ENCODE results near the gene LBHD2. TPM values are rescaled to one million over a fixed set of nuclear protein-coding genes. Genes with fewer than 3 reads are reported as not detected.

Gene LBHD2
- total RNA-seq, 1 experiment from 2014 or later: not detected

DNA sequence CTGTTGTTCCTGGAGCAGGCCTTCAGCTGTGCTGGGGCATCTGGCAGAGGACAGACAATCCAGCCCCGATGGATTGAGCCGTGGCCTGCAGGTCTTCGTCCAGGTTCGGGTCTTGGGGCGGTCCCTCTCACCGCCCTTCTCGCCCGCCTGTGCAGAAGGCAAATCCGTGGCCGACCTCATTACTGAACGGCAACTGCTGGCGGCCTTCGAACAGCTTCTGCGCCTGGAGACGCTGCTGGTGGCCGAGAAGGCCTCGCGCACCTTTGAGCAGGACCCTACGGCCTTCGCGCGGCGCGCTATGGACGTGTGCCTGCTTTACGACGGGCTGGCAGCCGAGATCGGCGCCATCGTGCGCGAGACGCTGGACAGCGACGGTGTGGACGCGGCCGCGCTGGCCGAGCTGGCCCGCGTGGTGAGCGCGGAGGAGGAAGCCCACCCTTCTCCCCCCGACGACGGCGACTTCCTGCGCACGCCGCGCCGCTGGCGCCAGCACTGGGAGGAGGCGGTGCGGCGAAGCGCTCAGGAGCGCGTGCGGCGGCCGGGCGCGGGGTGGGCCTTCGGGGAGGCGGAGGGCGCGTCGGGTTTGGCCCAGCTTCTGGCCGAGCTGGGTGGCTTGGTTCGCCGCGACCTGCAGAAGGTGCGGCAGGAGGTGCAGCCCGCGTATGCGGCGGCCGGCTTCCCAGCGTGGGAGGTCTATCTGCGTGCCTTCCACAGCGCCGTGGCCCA, 18.1 kb downstream of the LBHD2 start:
- Histone ChIP-seq H3K9me3 (ENCODE audit: control insufficient read depth in 1 of 2, insufficient read depth in 1 of 2, low read depth in 1 of 2, low read length in 2 of 2) (no peaks in the 10 kb centered on the region), H4K20me1 (ENCODE audit: insufficient read depth) (no peaks in the 10 kb centered on the region), H3K9me2 (ENCODE audit: insufficient read depth) (no peaks in the 10 kb centered on the region), H3K4me3 (replicated peaks in 1 of 2; ENCODE audit: low read depth in 1 of 2, low read length in 2 of 2) (no peak overlapping the region), H3K79me2 (ENCODE audit: insufficient read depth, low read length) (no peaks in the 10 kb centered on the region), H3K4me2 (ENCODE audit: low read length) (no peak overlapping the region), H2AFZ (ENCODE audit: low read depth, low read length, poor library complexity, severe bottlenecking) (no peak overlapping the region), H3K27ac (ENCODE audit: low read depth, low read length) (no peak overlapping the region), H3K27me3 (ENCODE audit: insufficient read depth, low read length) (no peaks in the 10 kb centered on the region), H3K4me1 (ENCODE audit: control insufficient read depth in 1 of 2, insufficient read depth in 2 of 2, low read length in 2 of 2) (peaks cover 14 to 27% of the 10 kb centered on the region in 2 experiments; a peak in 3 of 4 replicates), H3K9ac (ENCODE audit: low read length) (no peak overlapping the region), H3K36me3 (ENCODE audit: control insufficient read depth in 1 of 2, insufficient read depth in 2 of 2, low read length in 2 of 2) (no peaks in the 10 kb centered on the region)
- TF ChIP-seq YY1 (IDR thresholded peaks at IDR 0.05; ENCODE audit: extremely low read depth, insufficient replicate concordance, low read depth, low read length): no peak
- TF ChIP-seq CBX3 (IDR thresholded peaks at IDR 0.05; ENCODE audit: low read depth): no peak
- TF ChIP-seq, protein P1, sequence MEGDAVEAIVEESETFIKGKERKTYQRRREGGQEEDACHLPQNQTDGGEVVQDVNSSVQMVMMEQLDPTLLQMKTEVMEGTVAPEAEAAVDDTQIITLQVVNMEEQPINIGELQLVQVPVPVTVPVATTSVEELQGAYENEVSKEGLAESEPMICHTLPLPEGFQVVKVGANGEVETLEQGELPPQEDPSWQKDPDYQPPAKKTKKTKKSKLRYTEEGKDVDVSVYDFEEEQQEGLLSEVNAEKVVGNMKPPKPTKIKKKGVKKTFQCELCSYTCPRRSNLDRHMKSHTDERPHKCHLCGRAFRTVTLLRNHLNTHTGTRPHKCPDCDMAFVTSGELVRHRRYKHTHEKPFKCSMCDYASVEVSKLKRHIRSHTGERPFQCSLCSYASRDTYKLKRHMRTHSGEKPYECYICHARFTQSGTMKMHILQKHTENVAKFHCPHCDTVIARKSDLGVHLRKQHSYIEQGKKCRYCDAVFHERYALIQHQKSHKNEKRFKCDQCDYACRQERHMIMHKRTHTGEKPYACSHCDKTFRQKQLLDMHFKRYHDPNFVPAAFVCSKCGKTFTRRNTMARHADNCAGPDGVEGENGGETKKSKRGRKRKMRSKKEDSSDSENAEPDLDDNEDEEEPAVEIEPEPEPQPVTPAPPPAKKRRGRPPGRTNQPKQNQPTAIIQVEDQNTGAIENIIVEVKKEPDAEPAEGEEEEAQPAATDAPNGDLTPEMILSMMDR (IDR thresholded peaks at IDR 0.05 in 2 of 3, conservative IDR thresholded peaks at IDR 0.05 in 1 of 3; ENCODE audit: borderline replicate concordance in 1 of 3, insufficient read depth in 1 of 3, low read depth in 2 of 3, low read length in 2 of 3): no peak
- TF ChIP-seq FOSL1 (IDR thresholded peaks at IDR 0.05; ENCODE audit: low read depth): no peak
- TF ChIP-seq CEBPB (IDR thresholded peaks at IDR 0.05; ENCODE audit: low read depth): no peak
- TF ChIP-seq ELF1 (IDR thresholded peaks at IDR 0.05; ENCODE audit: borderline replicate concordance, low read depth): no peak
- TF ChIP-seq, protein P2, sequence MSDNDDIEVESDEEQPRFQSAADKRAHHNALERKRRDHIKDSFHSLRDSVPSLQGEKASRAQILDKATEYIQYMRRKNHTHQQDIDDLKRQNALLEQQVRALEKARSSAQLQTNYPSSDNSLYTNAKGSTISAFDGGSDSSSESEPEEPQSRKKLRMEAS (IDR thresholded peaks at IDR 0.05): no peak
- no peak for TF ChIP-seq EZH2phosphoT487 (IDR thresholded peaks at IDR 0.05; ENCODE audit: borderline replicate concordance)
- TF ChIP-seq SP1 (IDR thresholded peaks at IDR 0.05; ENCODE audit: low read depth): no peak
- no peak for TF ChIP-seq POLR2A (IDR thresholded peaks at IDR 0.05; ENCODE audit: borderline replicate concordance, extremely low read depth, insufficient read depth, insufficient read length)
- no peak for TF ChIP-seq EZH2 (IDR thresholded peaks at IDR 0.05)
- TF ChIP-seq, protein P3, sequence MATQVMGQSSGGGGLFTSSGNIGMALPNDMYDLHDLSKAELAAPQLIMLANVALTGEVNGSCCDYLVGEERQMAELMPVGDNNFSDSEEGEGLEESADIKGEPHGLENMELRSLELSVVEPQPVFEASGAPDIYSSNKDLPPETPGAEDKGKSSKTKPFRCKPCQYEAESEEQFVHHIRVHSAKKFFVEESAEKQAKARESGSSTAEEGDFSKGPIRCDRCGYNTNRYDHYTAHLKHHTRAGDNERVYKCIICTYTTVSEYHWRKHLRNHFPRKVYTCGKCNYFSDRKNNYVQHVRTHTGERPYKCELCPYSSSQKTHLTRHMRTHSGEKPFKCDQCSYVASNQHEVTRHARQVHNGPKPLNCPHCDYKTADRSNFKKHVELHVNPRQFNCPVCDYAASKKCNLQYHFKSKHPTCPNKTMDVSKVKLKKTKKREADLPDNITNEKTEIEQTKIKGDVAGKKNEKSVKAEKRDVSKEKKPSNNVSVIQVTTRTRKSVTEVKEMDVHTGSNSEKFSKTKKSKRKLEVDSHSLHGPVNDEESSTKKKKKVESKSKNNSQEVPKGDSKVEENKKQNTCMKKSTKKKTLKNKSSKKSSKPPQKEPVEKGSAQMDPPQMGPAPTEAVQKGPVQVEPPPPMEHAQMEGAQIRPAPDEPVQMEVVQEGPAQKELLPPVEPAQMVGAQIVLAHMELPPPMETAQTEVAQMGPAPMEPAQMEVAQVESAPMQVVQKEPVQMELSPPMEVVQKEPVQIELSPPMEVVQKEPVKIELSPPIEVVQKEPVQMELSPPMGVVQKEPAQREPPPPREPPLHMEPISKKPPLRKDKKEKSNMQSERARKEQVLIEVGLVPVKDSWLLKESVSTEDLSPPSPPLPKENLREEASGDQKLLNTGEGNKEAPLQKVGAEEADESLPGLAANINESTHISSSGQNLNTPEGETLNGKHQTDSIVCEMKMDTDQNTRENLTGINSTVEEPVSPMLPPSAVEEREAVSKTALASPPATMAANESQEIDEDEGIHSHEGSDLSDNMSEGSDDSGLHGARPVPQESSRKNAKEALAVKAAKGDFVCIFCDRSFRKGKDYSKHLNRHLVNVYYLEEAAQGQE (IDR thresholded peaks at IDR 0.05; ENCODE audit: low read depth): no peak
- no peak for TF ChIP-seq SIN3A (IDR thresholded peaks at IDR 0.05; ENCODE audit: low read depth)
- TF ChIP-seq POLR2AphosphoS5 (IDR thresholded peaks at IDR 0.05; ENCODE audit: low read depth, low read length): no peak
- TF ChIP-seq, protein P4, sequence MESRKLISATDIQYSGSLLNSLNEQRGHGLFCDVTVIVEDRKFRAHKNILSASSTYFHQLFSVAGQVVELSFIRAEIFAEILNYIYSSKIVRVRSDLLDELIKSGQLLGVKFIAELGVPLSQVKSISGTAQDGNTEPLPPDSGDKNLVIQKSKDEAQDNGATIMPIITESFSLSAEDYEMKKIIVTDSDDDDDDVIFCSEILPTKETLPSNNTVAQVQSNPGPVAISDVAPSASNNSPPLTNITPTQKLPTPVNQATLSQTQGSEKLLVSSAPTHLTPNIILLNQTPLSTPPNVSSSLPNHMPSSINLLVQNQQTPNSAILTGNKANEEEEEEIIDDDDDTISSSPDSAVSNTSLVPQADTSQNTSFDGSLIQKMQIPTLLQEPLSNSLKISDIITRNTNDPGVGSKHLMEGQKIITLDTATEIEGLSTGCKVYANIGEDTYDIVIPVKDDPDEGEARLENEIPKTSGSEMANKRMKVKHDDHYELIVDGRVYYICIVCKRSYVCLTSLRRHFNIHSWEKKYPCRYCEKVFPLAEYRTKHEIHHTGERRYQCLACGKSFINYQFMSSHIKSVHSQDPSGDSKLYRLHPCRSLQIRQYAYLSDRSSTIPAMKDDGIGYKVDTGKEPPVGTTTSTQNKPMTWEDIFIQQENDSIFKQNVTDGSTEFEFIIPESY (IDR thresholded peaks at IDR 0.05; ENCODE audit: extremely low read depth, insufficient replicate concordance, low read length): no peak
- TF ChIP-seq JUND (IDR thresholded peaks at IDR 0.05): no peak
- TF ChIP-seq RAD21 (IDR thresholded peaks at IDR 0.05; ENCODE audit: low read depth): no peak
- TF ChIP-seq ZFX (IDR thresholded peaks at IDR 0.05): no peak
- TF ChIP-seq EGR1 (IDR thresholded peaks at IDR 0.05; ENCODE audit: low read depth): no peak
- DNase-seq (ENCODE audit: low read depth, low spot score) (no peak), ATAC-seq (no peak)
- BruUV-seq (replicated peaks): no TSS peak
- intact Hi-C loops (cut with micrococcal nuclease): no loop called here
- ChIA-PET RAD21 (ENCODE audit: low non-redundant PET in 1 of 2, low total read pairs in 2 of 2, uncharacterized antibody in 2 of 2, unreplicated experiment in 2 of 2) (no interaction called here), POLR2A (no interaction called here), CTCF (no interaction called here)
